Astrocyte (in vitro differentiated cells and primary cell): ENCODE results near the gene BSND.

Source experiments
- EZH2 ChIP-seq: IDR thresholded peaks from 2 replicates; pipeline ENCODE4 v1.6.1; 2012; ENCODE audit warnings: mild to moderate bottlenecking, low read length, inconsistent platforms; ENCODE audit not compliant: insufficient read depth
- TF ChIP-seq, protein P1 (sequence below): IDR thresholded peaks from 2 replicates; pipeline ENCODE4 v1.5.1; 2011; ENCODE audit warnings: low read depth, mild to moderate bottlenecking, inconsistent platforms, low read length, moderate library complexity; ENCODE audit not compliant: insufficient read depth

DNA sequence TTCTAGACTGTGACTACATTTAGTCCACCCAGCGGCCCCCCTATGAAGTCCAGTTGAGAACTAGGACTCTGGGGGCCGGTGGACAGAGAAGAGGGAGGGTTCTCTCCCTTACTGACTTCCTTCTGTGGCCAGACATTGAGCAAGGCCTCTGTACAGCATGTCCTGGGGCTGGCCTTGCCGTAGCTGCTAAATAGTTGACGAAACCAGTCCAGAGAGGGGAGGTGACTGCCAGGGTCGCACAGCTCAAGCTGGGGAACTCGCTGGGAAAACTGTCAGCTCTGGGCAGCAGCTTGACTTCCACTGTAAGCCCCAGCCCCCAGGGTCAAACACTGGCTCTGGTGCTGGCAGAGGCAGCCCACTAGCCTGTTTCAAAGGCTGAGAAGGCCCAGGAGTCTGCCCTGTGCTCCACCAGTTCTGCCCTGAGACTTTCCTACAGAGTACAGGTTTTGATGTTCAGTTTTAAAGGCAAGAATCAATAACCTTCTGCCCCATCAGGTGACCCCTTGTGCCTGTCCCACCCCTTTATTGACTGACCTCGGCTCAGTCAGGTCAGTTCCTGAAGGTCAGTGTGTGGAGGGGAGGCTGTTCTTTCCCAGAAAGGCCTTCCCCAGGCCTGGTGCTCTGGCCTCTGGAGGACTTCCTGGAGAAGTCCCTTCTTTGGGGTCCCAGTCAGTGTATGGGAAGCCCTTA, 54.7 kb downstream of the BSND start:
- TF ChIP-seq, protein P1, sequence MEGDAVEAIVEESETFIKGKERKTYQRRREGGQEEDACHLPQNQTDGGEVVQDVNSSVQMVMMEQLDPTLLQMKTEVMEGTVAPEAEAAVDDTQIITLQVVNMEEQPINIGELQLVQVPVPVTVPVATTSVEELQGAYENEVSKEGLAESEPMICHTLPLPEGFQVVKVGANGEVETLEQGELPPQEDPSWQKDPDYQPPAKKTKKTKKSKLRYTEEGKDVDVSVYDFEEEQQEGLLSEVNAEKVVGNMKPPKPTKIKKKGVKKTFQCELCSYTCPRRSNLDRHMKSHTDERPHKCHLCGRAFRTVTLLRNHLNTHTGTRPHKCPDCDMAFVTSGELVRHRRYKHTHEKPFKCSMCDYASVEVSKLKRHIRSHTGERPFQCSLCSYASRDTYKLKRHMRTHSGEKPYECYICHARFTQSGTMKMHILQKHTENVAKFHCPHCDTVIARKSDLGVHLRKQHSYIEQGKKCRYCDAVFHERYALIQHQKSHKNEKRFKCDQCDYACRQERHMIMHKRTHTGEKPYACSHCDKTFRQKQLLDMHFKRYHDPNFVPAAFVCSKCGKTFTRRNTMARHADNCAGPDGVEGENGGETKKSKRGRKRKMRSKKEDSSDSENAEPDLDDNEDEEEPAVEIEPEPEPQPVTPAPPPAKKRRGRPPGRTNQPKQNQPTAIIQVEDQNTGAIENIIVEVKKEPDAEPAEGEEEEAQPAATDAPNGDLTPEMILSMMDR, result no peak
- no peak for TF ChIP-seq EZH2
